ENCODE measurements around the gene SLC24A3. TPM values are rescaled to one million over a fixed set of nuclear protein-coding genes. Genes with fewer than 3 reads are reported as not detected.

Gene SLC24A3
- total and polyA plus RNA-seq, 2 experiments from 2014 or later, result 0.81 to 2.5 TPM

GRCh38 chr20:19749618-19750071, 537.2 kb downstream of the SLC24A3 start (continued):
- TF ChIP-seq CTCF (conservative IDR thresholded peaks at IDR 0.05; ENCODE audit: low read depth in 2 of 2), result no peak
- TF ChIP-seq ZNF114 (CRISPR knock-in tag; IDR thresholded peaks at IDR 0.05), result 0 out of 2 replicates have a peak, but pooled peaks have one; percentile 39
- TF ChIP-seq JUNB (IDR thresholded peaks at IDR 0.05; ENCODE audit: unreplicated experiment), result no peak

GRCh38 chr20:19750101-19750606, 537.7 kb downstream of the SLC24A3 start:
- Histone ChIP-seq H3K4me2 (no peak overlapping the region), H3K79me2 (replicated peaks; ENCODE audit: insufficient read depth) (no peaks in the 10 kb centered on the region), H3K27me3 (ENCODE audit: insufficient read depth) (peaks cover 7% of the 10 kb centered on the region; the same call in 1 of the 2 replicates), H4K20me1 (replicated peaks; ENCODE audit: insufficient read depth) (no peaks in the 10 kb centered on the region), H3K27ac (ENCODE audit: low read depth) (no peak overlapping the region), H3K36me3 (ENCODE audit: insufficient read depth) (no peaks in the 10 kb centered on the region), H3F3A (replicated peaks; ENCODE audit: low read depth) (no peaks in the 10 kb centered on the region), H3K9me2 (ENCODE audit: insufficient read depth) (0 out of 2 replicates have a peak, but pooled peaks cover 4% of the 10 kb centered on the region), H3K4me1 (ENCODE audit: insufficient read depth) (no peaks in the 10 kb centered on the region; the same call in 1 of the 2 replicates), H3K4me3 (no peak overlapping the region), H2AFZ (no peak overlapping the region)
- H3K36me3 Mint-ChIP-seq (ENCODE audit: low read depth), result no peaks in the 10 kb centered on the region; the same call in 2 of the 3 replicates
- TF ChIP-seq ZNF462 (CRISPR knock-in tag; IDR thresholded peaks at IDR 0.05) (no peak), REST (IDR thresholded peaks at IDR 0.05; ENCODE audit: unreplicated experiment) (no peak), STAT1 (IDR thresholded peaks at IDR 0.05; ENCODE audit: unreplicated experiment) (no peak), NANOG (IDR thresholded peaks at IDR 0.05; ENCODE audit: borderline replicate concordance) (no peak)
- ATAC-seq (no peak; the same call in 2 of the 3 replicates), DNase-seq (ENCODE audit: low spot score) (no peak)
- peaks cover 8% of the 10 kb centered on the region for H3K27me3 Mint-ChIP-seq (ENCODE audit: insufficient read depth, low read depth, poor library complexity)
- no peak overlapping the region for H3K4me3 Mint-ChIP-seq
- peaks cover 3% of the 10 kb centered on the region; the same call in 1 of the 3 replicates for H3K9me3 Mint-ChIP-seq
- peaks cover 4% of the 10 kb centered on the region; the same call in 2 of the 3 replicates for H3K4me1 Mint-ChIP-seq
- no peak overlapping the region for H3K27ac Mint-ChIP-seq
